ENCODE measurements around the gene PTPN6.

The PTPN6 gene

GRCh38 chr12:6934110-6934509, 17.0 kb upstream of the PTPN6 start:
- TF ChIP-seq ZFX (IDR thresholded peaks at IDR 0.05; ENCODE audit: borderline replicate concordance): no peak
- TF ChIP-seq, protein P1, sequence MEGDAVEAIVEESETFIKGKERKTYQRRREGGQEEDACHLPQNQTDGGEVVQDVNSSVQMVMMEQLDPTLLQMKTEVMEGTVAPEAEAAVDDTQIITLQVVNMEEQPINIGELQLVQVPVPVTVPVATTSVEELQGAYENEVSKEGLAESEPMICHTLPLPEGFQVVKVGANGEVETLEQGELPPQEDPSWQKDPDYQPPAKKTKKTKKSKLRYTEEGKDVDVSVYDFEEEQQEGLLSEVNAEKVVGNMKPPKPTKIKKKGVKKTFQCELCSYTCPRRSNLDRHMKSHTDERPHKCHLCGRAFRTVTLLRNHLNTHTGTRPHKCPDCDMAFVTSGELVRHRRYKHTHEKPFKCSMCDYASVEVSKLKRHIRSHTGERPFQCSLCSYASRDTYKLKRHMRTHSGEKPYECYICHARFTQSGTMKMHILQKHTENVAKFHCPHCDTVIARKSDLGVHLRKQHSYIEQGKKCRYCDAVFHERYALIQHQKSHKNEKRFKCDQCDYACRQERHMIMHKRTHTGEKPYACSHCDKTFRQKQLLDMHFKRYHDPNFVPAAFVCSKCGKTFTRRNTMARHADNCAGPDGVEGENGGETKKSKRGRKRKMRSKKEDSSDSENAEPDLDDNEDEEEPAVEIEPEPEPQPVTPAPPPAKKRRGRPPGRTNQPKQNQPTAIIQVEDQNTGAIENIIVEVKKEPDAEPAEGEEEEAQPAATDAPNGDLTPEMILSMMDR (IDR thresholded peaks at IDR 0.05): no peak
- H3K27ac ChIP-seq: peak overlapping the region; percentile 100

DNA sequence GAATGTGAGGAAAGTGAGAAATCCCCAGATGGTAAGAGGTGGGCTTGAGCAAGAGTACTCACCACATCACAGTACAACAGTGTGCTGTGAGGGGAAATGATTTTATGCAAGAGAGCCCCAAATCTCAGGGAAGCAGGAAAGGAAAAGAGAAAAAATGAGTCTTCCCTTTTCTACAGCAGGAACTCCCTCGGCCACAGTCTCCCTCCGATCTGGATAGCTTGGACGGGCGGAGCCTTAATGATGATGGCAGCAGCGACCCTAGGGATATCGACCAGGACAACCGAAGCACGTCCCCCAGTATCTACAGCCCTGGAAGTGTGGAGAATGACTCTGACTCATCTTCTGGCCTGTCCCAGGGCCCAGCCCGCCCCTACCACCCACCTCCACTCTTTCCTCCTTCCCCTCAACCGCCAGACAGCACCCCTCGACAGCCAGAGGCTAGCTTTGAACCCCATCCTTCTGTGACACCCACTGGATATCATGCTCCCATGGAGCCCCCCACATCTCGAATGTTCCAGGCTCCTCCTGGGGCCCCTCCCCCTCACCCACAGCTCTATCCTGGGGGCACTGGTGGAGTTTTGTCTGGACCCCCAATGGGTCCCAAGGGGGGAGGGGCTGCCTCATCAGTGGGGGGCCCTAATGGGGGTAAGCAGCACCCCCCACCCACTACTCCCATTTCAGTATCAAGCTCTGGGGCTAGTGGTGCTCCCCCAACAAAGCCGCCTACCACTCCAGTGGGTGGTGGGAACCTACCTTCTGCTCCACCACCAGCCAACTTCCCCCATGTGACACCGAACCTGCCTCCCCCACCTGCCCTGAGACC, 15.6 kb upstream of the PTPN6 start:
- TF ChIP-seq ZFX (IDR thresholded peaks at IDR 0.05; ENCODE audit: borderline replicate concordance): no peak
- TF ChIP-seq, protein P1 (IDR thresholded peaks at IDR 0.05): no peak
- peak overlapping the region; percentile 100 for H3K27ac ChIP-seq

DNA sequence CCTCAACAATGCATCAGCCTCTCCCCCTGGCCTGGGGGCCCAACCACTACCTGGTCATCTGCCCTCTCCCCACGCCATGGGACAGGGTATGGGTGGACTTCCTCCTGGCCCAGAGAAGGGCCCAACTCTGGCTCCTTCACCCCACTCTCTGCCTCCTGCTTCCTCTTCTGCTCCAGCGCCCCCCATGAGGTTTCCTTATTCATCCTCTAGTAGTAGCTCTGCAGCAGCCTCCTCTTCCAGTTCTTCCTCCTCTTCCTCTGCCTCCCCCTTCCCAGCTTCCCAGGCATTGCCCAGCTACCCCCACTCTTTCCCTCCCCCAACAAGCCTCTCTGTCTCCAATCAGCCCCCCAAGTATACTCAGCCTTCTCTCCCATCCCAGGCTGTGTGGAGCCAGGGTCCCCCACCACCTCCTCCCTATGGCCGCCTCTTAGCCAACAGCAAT, 14.9 kb upstream of the PTPN6 start:
- no peak for TF ChIP-seq ZFX (IDR thresholded peaks at IDR 0.05; ENCODE audit: borderline replicate concordance)
- TF ChIP-seq, protein P1 (IDR thresholded peaks at IDR 0.05): no peak
- H3K27ac ChIP-seq: peak overlapping the region; percentile 100

DNA sequence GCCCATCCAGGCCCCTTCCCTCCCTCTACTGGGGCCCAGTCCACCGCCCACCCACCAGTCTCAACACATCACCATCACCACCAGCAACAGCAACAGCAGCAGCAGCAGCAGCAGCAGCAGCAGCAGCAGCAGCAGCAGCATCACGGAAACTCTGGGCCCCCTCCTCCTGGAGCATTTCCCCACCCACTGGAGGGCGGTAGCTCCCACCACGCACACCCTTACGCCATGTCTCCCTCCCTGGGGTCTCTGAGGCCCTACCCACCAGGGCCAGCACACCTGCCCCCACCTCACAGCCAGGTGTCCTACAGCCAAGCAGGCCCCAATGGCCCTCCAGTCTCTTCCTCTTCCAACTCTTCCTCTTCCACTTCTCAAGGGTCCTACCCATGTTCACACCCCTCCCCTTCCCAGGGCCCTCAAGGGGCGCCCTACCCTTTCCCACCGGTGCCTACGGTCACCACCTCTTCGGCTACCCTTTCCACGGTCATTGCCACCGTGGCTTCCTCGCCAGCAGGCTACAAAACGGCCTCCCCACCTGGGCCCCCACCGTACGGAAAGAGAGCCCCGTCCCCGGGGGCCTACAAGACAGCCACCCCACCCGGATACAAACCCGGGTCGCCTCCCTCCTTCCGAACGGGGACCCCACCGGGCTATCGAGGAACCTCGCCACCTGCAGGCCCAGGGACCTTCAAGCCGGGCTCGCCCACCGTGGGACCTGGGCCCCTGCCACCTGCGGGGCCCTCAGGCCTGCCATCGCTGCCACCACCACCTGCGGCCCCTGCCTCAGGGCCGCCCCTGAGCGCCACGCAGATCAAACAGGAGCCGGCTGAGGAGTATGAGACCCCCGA, 14.3 kb upstream of the PTPN6 start:
- peak overlapping the region; percentile 100 for H3K27ac ChIP-seq

DNA sequence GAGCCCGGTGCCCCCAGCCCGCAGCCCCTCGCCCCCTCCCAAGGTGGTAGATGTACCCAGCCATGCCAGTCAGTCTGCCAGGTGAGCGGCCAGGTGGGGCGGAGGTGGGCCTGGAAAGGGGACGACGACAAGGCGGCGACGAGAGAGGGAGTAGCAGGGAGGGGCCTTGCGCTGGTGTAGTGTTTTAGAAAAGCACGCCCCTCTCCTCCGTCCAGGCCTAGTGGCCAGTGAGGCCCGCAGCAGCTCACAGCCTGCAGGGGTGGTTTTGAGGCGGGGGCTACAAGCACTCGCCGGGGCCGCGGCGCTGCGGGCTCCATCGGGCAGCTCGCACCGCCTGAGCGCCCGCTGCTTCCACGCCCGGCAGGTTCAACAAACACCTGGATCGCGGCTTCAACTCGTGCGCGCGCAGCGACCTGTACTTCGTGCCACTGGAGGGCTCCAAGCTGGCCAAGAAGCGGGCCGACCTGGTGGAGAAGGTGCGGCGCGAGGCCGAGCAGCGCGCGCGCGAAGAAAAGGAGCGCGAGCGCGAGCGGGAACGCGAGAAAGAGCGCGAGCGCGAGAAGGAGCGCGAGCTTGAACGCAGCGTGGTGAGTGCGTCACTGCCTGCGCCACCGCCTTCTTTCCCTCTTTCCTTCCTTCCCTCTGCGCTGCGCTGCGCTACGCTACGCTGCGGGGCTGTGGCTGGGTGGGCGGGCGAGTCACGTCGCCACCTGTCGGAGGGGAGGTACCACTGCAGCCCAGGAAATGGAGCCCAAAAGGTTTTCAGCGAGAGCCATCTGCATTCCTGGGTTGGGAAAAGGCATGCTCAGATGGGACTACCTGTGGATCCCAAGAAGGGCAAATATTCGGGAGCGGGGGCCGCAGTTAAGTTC, 13.4 kb upstream of the PTPN6 start:
- H3K27ac ChIP-seq: peak overlapping the region; percentile 100
- TF ChIP-seq ZFX (IDR thresholded peaks at IDR 0.05; ENCODE audit: borderline replicate concordance): no peak
- TF ChIP-seq, protein P1 (IDR thresholded peaks at IDR 0.05): peak; percentile 100

More for the DNA sequence above, 14.3 kb upstream of the PTPN6 start:
- TF ChIP-seq, protein P1 (IDR thresholded peaks at IDR 0.05): no peak
- TF ChIP-seq ZFX (IDR thresholded peaks at IDR 0.05; ENCODE audit: borderline replicate concordance): no peak

- TF ChIP-seq, protein P1 (IDR thresholded peaks at IDR 0.05): peak; percentile 78
- no peak for TF ChIP-seq ZFX (IDR thresholded peaks at IDR 0.05; ENCODE audit: borderline replicate concordance)
Observed at GRCh38 chr12:6938353-6939190, 12.6 kb upstream of the PTPN6 start.

More at GRCh38 chr12:6938353-6939190, 12.6 kb upstream of the PTPN6 start:
- H3K27ac ChIP-seq: peak overlapping the region; percentile 100

All from 22Rv1 (cell line).